Lower lobe of right lung (tissue), 2 donors: ENCODE measurements around the gene SCYGR3. TPM values are rescaled to one million over a fixed set of nuclear protein-coding genes. Genes with fewer than 3 reads are reported as not detected.

Experiments
- ATAC-seq, 2 donors: fragments of 200-7000 bp; cut with Tn5 transposase; one replicate each; pipeline ENCODE4 v1.9.1; 2020 to 2022; ENCODE audit warnings: mild to moderate bottlenecking in 2 of 2, moderate library complexity in 2 of 2
- DNase-seq: peaks from one replicate; pipeline ENCODE4 v3.0.0-alpha.2; 2020
- H3K27ac ChIP-seq: fragments of 200-600 bp; one replicate; pipeline ENCODE4 v1.8.0; 2022
- H3K27me3 ChIP-seq: fragments of 200-600 bp; one replicate; pipeline ENCODE4 v1.8.0; 2022; ENCODE audit warnings: low read depth
- H3K36me3 ChIP-seq: fragments of 200-600 bp; one replicate; pipeline ENCODE4 v1.8.0; 2022; ENCODE audit warnings: mild to moderate bottlenecking
- H3K4me1 ChIP-seq: fragments of 200-600 bp; one replicate; pipeline ENCODE4 v1.8.0; 2022
- H3K4me3 ChIP-seq: fragments of 200-600 bp; one replicate; pipeline ENCODE4 v1.8.0; 2022; ENCODE audit warnings: mild to moderate bottlenecking
- H3K9me3 ChIP-seq: fragments of 200-600 bp; one replicate; pipeline ENCODE4 v1.8.0; 2022
- intact Hi-C: fragments of 100-400 bp; cut with DNase I; formaldehyde crosslinking; loops from one replicate; pipeline ENCODE4 v1.11.0; 2022
- total RNA-seq: library from RNA; stranded (reverse); fragmentation: NEBNext Ultra II Directional; extraction: Animal tissue kit (Norgen Biotek cat#: 25700); gene quantifications from one replicate; pipeline ENCODE4 v1.2.1, GENCODE V29; 2021
- TF ChIP-seq, protein P1 (sequence below): fragments of 200-600 bp; IDR thresholded peaks from one replicate; pipeline ENCODE4 v1.8.0; 2022; ENCODE audit warnings: antibody characterized with exemption, mild to moderate bottlenecking
- donor health status: DM: no; HTN: yes; CAD: no; lungs with severe emphysema.

Gene SCYGR3
- total RNA-seq, 1 donor from 2014 or later = not detected

DNA sequence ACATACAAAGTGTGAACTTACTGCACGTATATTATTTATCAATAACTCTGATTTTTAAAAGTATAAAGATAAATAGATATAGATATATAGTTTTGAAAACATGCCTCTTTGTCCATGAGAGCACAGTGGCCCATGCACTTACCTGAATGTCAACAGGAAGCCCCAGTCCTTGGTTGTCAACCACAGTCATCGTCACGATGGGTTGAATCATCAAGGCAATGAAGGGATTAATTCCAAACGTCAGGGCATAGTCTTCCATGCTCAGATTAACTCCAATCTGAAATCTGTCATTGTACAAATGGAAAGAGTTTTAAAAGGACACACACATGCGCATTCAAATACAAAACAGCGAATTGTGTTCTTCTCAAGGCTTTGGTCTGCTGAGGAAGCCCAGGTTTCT is 18.2 kb upstream of the SCYGR3 start:
- TF ChIP-seq, protein P1, sequence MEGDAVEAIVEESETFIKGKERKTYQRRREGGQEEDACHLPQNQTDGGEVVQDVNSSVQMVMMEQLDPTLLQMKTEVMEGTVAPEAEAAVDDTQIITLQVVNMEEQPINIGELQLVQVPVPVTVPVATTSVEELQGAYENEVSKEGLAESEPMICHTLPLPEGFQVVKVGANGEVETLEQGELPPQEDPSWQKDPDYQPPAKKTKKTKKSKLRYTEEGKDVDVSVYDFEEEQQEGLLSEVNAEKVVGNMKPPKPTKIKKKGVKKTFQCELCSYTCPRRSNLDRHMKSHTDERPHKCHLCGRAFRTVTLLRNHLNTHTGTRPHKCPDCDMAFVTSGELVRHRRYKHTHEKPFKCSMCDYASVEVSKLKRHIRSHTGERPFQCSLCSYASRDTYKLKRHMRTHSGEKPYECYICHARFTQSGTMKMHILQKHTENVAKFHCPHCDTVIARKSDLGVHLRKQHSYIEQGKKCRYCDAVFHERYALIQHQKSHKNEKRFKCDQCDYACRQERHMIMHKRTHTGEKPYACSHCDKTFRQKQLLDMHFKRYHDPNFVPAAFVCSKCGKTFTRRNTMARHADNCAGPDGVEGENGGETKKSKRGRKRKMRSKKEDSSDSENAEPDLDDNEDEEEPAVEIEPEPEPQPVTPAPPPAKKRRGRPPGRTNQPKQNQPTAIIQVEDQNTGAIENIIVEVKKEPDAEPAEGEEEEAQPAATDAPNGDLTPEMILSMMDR = no peak
- H3K27me3 ChIP-seq = no peaks in the 10 kb centered on the region

DNA sequence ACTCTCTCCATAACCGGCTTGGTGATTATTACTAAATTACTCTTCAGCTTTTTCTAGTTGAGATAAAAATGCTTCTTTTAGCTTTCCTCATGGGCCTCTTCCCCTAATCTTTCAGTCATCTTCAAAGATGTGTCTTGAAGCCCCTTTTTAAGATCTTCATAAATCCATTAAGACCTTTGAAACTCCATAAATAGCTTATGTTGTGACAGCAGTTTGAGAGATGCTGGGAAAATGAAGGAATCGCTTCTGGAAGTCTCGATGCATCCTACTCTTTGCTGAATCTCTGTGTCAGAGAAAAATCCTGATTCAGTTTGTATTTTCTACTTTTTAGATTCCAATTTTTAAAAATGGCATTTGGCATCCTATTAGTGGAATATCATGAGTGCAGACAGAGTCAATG is 15.7 kb upstream of the SCYGR3 start:
- DNase-seq = no peak
- no peak overlapping the region for H3K4me3 ChIP-seq
- intact Hi-C loops = no loop called here
- no peaks in the 10 kb centered on the region for H3K27me3 ChIP-seq
- H3K9me3 ChIP-seq = no peaks in the 10 kb centered on the region
- no peaks in the 10 kb centered on the region for H3K4me1 ChIP-seq
- TF ChIP-seq, protein P1 = no peak
- no peak overlapping the region for H3K27ac ChIP-seq
- no peaks in the 10 kb centered on the region for H3K36me3 ChIP-seq
- ATAC-seq = no peak

More for the DNA sequence above, 18.2 kb upstream of the SCYGR3 start:
- DNase-seq = no peak
- no peaks in the 10 kb centered on the region for H3K9me3 ChIP-seq
- ATAC-seq = no peak
- intact Hi-C loops = no loop called here
- no peaks in the 10 kb centered on the region for H3K4me1 ChIP-seq
- no peak overlapping the region for H3K4me3 ChIP-seq
- no peaks in the 10 kb centered on the region for H3K36me3 ChIP-seq
- no peak overlapping the region for H3K27ac ChIP-seq

DNA sequence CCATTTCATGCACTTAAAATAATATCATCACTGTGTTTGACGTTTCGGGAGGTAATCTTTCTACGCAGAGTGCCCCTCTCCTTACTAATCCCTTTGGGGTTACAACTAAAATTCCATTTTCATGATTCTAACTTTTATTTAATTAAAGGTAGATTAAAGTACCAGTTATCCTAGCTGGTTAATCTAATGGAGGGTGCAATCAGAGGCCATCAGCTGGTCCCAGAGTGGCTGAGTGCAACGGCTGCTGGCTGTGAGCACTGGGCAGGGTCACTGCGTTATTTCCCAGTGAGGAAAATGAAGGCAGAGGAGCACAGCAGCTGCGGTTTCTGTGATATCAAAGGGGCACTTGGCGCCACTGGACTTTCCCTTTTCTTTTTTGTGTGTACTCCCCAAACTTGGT is 14.8 kb upstream of the SCYGR3 start:
- Histone ChIP-seq H3K36me3 (no peaks in the 10 kb centered on the region), H3K27ac (no peak overlapping the region), H3K4me3 (no peak overlapping the region), H3K9me3 (no peaks in the 10 kb centered on the region), H3K4me1 (no peaks in the 10 kb centered on the region), H3K27me3 (no peaks in the 10 kb centered on the region)
- intact Hi-C loops = no loop called here
- no peak for DNase-seq
- TF ChIP-seq, protein P1 = no peak
- ATAC-seq = no peak

DNA sequence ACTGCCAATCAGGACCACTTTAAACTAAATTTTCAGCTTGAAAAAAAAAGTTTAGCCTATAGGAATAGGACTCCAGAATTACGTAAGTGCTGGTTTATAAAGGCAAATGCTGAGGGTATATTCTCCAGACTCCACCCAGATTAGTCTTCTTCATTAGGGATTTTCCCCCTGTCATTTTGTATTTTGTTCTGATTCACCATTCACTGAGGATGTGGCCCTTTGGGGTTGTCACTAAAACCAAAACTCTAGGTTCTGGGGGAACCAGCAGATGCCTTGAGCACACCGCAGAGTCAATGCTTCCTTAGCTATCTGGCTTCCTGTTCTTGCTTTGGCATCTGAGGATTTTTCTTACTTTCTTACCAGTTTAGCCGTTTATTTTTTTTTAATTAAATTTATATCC is 13.1 kb upstream of the SCYGR3 start:
- ATAC-seq = no peak
- Histone ChIP-seq H3K4me3 (no peak overlapping the region), H3K36me3 (no peaks in the 10 kb centered on the region), H3K4me1 (no peaks in the 10 kb centered on the region), H3K27me3 (no peaks in the 10 kb centered on the region), H3K9me3 (peaks cover under 1% of the 10 kb centered on the region), H3K27ac (no peak overlapping the region)
- intact Hi-C loops = no loop called here
- no peak for DNase-seq
- TF ChIP-seq, protein P1 = no peak

DNA sequence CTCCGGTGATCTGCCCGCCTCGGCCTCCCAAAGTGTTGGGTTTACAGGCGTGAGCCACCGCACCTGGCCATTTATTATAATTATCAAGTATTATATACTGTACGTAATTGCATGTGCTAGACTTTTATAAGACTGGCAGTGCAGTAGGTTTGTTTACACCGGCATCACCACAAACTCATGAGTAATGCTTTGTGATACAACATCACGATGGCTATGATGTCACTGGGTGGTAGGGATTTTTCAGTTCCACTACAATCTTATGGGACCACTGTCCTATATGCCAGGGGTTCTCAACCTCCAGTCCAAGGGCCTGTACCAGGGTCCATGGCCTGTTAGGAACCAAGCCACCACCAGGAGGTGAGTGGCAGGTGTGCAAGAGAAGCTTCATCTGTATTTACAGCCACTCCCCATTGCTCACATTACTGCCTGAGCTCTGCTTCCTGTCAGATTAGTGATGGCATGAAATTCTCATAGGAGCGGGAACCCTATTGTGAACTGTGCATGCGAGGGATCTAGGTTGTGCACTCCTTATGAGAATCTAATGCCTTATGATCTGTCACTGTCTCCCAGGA is 12.0 kb upstream of the SCYGR3 start:
- Histone ChIP-seq H3K4me3 (no peak overlapping the region), H3K9me3 (peaks cover 6% of the 10 kb centered on the region), H3K4me1 (no peaks in the 10 kb centered on the region), H3K27ac (no peak overlapping the region), H3K27me3 (no peaks in the 10 kb centered on the region), H3K36me3 (no peaks in the 10 kb centered on the region)
- no peak for DNase-seq
- intact Hi-C loops = no loop called here
- no peak for ATAC-seq
- TF ChIP-seq, protein P1 = no peak

DNA sequence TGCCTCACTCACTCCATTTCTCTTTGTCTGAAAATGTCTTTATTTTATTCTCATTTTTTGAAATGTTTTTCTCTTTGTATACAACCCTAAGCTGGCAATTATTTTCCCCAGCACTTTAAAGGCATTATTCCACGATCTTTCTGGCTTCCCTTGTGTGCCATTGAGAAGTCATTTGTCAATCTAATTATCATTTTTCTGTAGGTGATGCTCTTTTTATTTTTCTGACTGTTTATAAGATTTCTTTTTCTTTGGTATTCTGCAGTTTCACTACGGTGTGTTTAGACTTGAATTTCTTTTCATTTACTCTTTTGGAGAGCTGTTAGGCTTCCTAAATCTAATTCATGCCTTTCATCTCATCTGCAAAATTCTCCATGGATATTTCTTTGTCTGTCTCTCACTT is 10.8 kb upstream of the SCYGR3 start:
- Histone ChIP-seq H3K27ac (no peak overlapping the region), H3K9me3 (peaks cover 6% of the 10 kb centered on the region), H3K27me3 (no peaks in the 10 kb centered on the region), H3K4me3 (no peak overlapping the region), H3K4me1 (no peaks in the 10 kb centered on the region), H3K36me3 (no peaks in the 10 kb centered on the region)
- DNase-seq = no peak
- intact Hi-C loops = no loop called here
- TF ChIP-seq, protein P1 = no peak
- no peak for ATAC-seq
